Measurements from ENCODE around the gene TOMM70. TPM values are rescaled to one million over a fixed set of nuclear protein-coding genes. Genes with fewer than 3 reads are reported as not detected.

TOMM70 gene
- total and polyA plus RNA-seq, 10 donors: 10.6 to 37.2 (median 30.4) TPM

DNA sequence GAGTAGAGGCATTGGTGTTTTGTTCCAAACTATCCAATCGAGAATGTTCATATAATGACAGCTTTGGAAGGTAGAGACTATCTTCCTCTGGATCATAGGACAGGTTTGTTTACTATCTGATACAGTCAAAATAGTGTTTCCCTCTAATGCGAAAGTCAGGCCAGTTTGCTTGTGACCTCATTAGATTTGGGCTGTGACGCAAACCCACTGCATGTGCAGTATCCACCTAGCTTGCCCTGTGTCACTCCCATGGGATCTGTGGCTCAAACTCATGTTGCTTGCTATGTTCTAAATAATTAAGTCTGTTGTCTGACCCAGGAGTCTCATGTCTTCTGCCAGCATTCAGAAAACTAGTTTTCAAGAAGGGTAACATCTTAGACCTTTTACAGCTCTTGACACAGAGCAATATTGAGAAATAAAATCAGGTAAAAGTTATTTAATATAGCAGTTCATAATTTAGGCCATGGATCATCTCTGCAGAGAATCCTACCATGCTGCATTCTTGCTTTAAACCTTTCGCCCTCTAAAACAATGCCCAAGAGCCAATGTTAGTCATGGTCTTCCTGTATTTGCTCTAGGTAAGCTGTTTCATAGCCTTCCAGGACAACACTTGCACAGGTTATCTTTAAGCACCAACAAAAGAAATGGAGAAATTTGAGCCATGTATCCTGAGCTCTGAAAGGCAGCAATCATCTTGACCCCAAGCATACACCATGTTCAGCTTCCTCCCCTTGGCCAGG lies 40.0 kb downstream of the TOMM70 start:
- Histone ChIP-seq H3K4me3 (no peak overlapping the region), H3K27me3 (replicated peaks in 1 of 7) (no peaks in the 10 kb centered on the region), H3K9me3 (peaks cover 0 to 14% (median 10%) of the 10 kb centered on the region in 8 donors), H3K36me3 (peaks cover 0 to 99% (median 50%) of the 10 kb centered on the region in 6 donors), H3K4me1 (no peaks in the 10 kb centered on the region), H3K27ac (no peak overlapping the region)
- intact Hi-C loops (cut with DNase I; ENCODE audit: low total_unique reads): no loop called here
- WGBS, 5 donors: 89 to 97% (median 94%) methylated on average over 4 of the region's 4 CpGs
- TF ChIP-seq POLR2A (IDR thresholded peaks at IDR 0.05) (no peak), POLR2AphosphoS5 (IDR thresholded peaks at IDR 0.05) (no peak)
- TF ChIP-seq, protein P1, sequence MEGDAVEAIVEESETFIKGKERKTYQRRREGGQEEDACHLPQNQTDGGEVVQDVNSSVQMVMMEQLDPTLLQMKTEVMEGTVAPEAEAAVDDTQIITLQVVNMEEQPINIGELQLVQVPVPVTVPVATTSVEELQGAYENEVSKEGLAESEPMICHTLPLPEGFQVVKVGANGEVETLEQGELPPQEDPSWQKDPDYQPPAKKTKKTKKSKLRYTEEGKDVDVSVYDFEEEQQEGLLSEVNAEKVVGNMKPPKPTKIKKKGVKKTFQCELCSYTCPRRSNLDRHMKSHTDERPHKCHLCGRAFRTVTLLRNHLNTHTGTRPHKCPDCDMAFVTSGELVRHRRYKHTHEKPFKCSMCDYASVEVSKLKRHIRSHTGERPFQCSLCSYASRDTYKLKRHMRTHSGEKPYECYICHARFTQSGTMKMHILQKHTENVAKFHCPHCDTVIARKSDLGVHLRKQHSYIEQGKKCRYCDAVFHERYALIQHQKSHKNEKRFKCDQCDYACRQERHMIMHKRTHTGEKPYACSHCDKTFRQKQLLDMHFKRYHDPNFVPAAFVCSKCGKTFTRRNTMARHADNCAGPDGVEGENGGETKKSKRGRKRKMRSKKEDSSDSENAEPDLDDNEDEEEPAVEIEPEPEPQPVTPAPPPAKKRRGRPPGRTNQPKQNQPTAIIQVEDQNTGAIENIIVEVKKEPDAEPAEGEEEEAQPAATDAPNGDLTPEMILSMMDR (IDR thresholded peaks at IDR 0.05 in 8 of 11, conservative IDR thresholded peaks at IDR 0.05 in 3 of 11): no peak
- DNase-seq: no peak

DNA sequence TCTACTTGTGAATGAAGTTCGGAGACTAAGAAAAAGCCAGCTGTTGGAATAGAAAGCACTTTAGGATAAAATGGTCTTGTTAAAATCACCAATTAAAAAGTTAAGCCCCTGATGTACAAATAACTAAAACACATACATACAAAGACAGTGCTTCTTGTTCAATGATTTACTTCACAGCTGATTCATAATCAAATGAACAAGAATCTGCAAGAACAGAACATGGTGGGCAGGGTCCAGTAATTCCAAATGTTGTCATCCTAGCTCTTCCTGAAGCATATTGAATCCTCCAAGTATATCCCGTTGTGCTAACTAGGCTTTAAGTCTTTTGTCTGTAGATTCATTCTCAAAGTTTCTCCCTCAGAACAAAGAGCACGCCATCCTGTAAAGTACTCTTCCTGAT lies 41.9 kb downstream of the TOMM70 start:
- Histone ChIP-seq H3K27me3 (replicated peaks in 1 of 7) (no peaks in the 10 kb centered on the region), H3K4me3 (no peak overlapping the region), H3K36me3 (peaks cover 0 to 99% (median 52%) of the 10 kb centered on the region in 6 donors), H3K27ac (no peak overlapping the region), H3K9me3 (peaks cover 0 to 14% (median 10%) of the 10 kb centered on the region in 8 donors), H3K4me1 (no peaks in the 10 kb centered on the region)
- DNase-seq: no peak
- intact Hi-C loops (cut with DNase I; ENCODE audit: low total_unique reads): no loop called here
- WGBS, 5 donors: 93 to 98% (median 95%) methylated on average over 3 of the region's 3 CpGs
- no peak for TF ChIP-seq POLR2AphosphoS5 (IDR thresholded peaks at IDR 0.05)
- TF ChIP-seq, protein P1 (IDR thresholded peaks at IDR 0.05 in 8 of 11, conservative IDR thresholded peaks at IDR 0.05 in 3 of 11): no peak
- no peak for TF ChIP-seq POLR2A (IDR thresholded peaks at IDR 0.05)

DNA sequence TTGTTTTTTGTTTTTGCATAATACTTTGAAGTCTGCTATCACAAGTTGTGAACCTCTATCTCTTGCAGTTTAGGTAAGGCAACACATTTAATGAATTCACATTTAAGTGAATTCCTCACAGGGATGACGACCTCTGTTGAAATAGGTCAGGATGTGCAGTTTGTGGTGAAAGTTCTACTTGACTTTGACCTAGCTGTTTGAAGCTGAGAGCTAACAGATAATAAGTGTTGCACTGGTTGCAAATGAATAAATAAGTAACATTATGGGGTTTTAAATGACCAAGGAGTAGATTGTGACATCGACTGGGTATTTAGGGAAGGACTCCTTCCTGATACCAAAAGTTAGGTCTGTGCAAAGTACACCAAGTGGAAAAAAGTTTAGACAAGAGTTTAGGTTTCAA lies 42.5 kb downstream of the TOMM70 start:
- no peak for DNase-seq
- Histone ChIP-seq H3K36me3 (peaks cover 0 to 99% (median 51%) of the 10 kb centered on the region in 6 donors), H3K4me3 (no peak overlapping the region), H3K4me1 (no peaks in the 10 kb centered on the region), H3K27me3 (replicated peaks in 1 of 7) (no peaks in the 10 kb centered on the region), H3K27ac (no peak overlapping the region), H3K9me3 (peaks cover 0 to 14% (median 10%) of the 10 kb centered on the region in 8 donors)
- intact Hi-C loops (cut with DNase I; ENCODE audit: low total_unique reads): no loop called here
- WGBS, 5 donors: 63 to 92% (median 82%) methylated on average over 2 of the region's 2 CpGs
- no peak for TF ChIP-seq POLR2AphosphoS5 (IDR thresholded peaks at IDR 0.05)
- no peak for TF ChIP-seq POLR2A (IDR thresholded peaks at IDR 0.05)
- TF ChIP-seq, protein P1 (IDR thresholded peaks at IDR 0.05 in 8 of 11, conservative IDR thresholded peaks at IDR 0.05 in 3 of 11): no peak

DNA sequence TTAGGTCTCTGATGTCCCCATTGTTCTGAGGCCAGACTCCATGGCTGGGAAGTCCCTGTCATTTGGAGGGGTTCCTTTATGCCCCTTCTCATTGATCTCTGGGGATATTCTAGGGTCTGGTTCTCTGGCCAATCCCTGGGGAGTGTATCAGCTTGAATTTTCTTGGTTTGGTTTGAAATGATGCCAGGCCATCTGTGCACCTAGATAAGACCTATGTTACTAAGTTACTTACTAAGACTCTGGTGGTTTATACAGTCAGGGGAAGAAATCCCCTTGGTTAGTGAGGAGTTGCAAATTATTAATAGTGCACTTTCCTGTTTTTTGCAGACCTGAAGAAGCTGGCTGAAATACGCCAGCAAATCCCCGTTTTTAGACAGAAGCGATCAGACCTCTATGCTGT lies 46.0 kb downstream of the TOMM70 start:
- DNase-seq: no peak
- intact Hi-C loops (cut with DNase I; ENCODE audit: low total_unique reads): no loop called here
- WGBS, 5 donors: 87 to 97% (median 93%) methylated on average over 3 of the region's 3 CpGs
- Histone ChIP-seq H3K4me1 (no peaks in the 10 kb centered on the region), H3K9me3 (peaks cover 0 to 5% (median 0%) of the 10 kb centered on the region in 8 donors), H3K27ac (no peak overlapping the region), H3K4me3 (no peak overlapping the region), H3K27me3 (replicated peaks in 1 of 7) (no peaks in the 10 kb centered on the region), H3K36me3 (peaks cover 0 to 88% (median 49%) of the 10 kb centered on the region in 6 donors)
- TF ChIP-seq POLR2A (IDR thresholded peaks at IDR 0.05) (no peak), POLR2AphosphoS5 (IDR thresholded peaks at IDR 0.05) (no peak)
- TF ChIP-seq, protein P1 (IDR thresholded peaks at IDR 0.05 in 8 of 11, conservative IDR thresholded peaks at IDR 0.05 in 3 of 11): no peak
